Calu3 (cell line): ENCODE data around the gene NECTIN4. TPM values are rescaled to one million over a fixed set of nuclear protein-coding genes. Genes with fewer than 3 reads are reported as not detected.

Experiments used
- BruUV-seq: library from RNA; stranded (reverse); fragments of 400-500 nt; replicated peaks from 2 replicates; lab custom pipeline; 2021; lab: Mats Ljungman, UMichigan
- CTCF ChIA-PET: fragments of 300-600 bp; sonication (Branson Sonifier 250); formaldehyde crosslinking; loops from one replicate; lab custom pipeline; 2022; ENCODE audit warnings: antibody characterized with exemption; lab: Charles Lee
- DNase-seq: peaks from one replicate; pipeline ENCODE4 v3.0.0; 2022
- H3K27ac Mint-ChIP-seq: one replicate; pipeline ENCODE4 v1.8.0; 2022; ENCODE audit warnings: mixed read lengths; ENCODE audit not compliant: unreplicated experiment
- H3K27me3 Mint-ChIP-seq: one replicate; pipeline ENCODE4 v1.8.0; 2022; ENCODE audit warnings: mixed read lengths; ENCODE audit not compliant: unreplicated experiment
- H3K36me3 Mint-ChIP-seq: one replicate; pipeline ENCODE4 v1.8.0; 2022; ENCODE audit warnings: mild to moderate bottlenecking, moderate library complexity, mixed read lengths; ENCODE audit not compliant: insufficient read depth, unreplicated experiment
- H3K4me1 Mint-ChIP-seq: one replicate; pipeline ENCODE4 v1.8.0; 2022; ENCODE audit warnings: mild to moderate bottlenecking, low read depth, mixed read lengths; ENCODE audit not compliant: unreplicated experiment
- H3K4me3 Mint-ChIP-seq: one replicate; pipeline ENCODE4 v1.8.0; 2022; ENCODE audit warnings: mild to moderate bottlenecking, low read depth, moderate library complexity, mixed read lengths; ENCODE audit not compliant: unreplicated experiment
- H3K9me3 Mint-ChIP-seq: one replicate; pipeline ENCODE4 v1.8.0; 2022; ENCODE audit warnings: low read depth, mixed read lengths; ENCODE audit not compliant: unreplicated experiment
- intact Hi-C: fragments of 100-400 bp; cut with micrococcal nuclease; formaldehyde crosslinking; loops from one replicate; pipeline ENCODE4 v1.10.0; 2022; ENCODE audit not compliant: unreplicated experiment
- total RNA-seq: library from RNA; stranded (reverse); gene quantifications from 2 replicates; pipeline ENCODE4 v1.2.3, GENCODE V29; 2022
- TF ChIP-seq, protein P1 (sequence below): fragments of 200-600 bp; IDR thresholded peaks from one replicate; pipeline ENCODE4 v1.8.0; 2022; ENCODE audit warnings: antibody characterized with exemption; ENCODE audit not compliant: unreplicated experiment

Gene NECTIN4
- total RNA-seq, 1 experiment from 2014 or later = 24.9 TPM

- peaks cover 76% of the 10 kb centered on the region for H3K4me1 Mint-ChIP-seq
- no peak for DNase-seq
- H3K36me3 Mint-ChIP-seq = peaks cover 39% of the 10 kb centered on the region
- intact Hi-C loops = no loop called here
- H3K4me3 Mint-ChIP-seq = no peak overlapping the region
- CTCF ChIA-PET = no interaction called here
- TF ChIP-seq, protein P1, sequence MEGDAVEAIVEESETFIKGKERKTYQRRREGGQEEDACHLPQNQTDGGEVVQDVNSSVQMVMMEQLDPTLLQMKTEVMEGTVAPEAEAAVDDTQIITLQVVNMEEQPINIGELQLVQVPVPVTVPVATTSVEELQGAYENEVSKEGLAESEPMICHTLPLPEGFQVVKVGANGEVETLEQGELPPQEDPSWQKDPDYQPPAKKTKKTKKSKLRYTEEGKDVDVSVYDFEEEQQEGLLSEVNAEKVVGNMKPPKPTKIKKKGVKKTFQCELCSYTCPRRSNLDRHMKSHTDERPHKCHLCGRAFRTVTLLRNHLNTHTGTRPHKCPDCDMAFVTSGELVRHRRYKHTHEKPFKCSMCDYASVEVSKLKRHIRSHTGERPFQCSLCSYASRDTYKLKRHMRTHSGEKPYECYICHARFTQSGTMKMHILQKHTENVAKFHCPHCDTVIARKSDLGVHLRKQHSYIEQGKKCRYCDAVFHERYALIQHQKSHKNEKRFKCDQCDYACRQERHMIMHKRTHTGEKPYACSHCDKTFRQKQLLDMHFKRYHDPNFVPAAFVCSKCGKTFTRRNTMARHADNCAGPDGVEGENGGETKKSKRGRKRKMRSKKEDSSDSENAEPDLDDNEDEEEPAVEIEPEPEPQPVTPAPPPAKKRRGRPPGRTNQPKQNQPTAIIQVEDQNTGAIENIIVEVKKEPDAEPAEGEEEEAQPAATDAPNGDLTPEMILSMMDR = no peak
- H3K27ac Mint-ChIP-seq = no peak overlapping the region
- no peaks in the 10 kb centered on the region for H3K9me3 Mint-ChIP-seq
- H3K27me3 Mint-ChIP-seq = no peaks in the 10 kb centered on the region
- no TSS peak for BruUV-seq
These were observed 1.3 kb upstream of the NECTIN4 start for GRCh38 chr1:161090617-161091016.

DNA sequence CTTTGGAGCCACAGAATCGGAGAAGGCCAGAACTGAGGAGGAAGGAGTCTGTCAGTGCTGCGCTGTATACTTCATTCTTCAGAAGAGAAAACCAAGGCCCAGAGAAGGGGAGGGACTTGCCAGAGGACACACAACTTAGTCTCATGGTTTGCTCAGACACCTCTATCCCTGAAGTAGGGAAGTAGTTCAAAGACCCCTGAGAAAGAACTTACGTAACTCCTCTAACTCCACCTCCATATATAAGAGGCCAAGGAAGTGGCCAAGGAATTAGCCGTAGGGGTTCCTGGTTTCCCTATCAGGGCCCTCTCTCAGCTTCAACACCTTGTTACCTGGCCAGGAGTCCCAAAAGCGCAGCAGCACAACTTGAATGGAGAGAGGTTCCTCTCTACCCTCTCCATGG, 580 bp upstream of the NECTIN4 start:
- Mint-ChIP-seq H3K4me1 (peaks cover 82% of the 10 kb centered on the region), H3K27me3 (no peaks in the 10 kb centered on the region), H3K36me3 (peaks cover 46% of the 10 kb centered on the region), H3K27ac (peak overlapping the region; percentile 71), H3K4me3 (no peak overlapping the region), H3K9me3 (no peaks in the 10 kb centered on the region)
- BruUV-seq = TSS peak; percentile 31
- intact Hi-C loops = no loop called here
- DNase-seq = no peak
- TF ChIP-seq, protein P1 = no peak
- CTCF ChIA-PET = interaction anchor here (1.3 to 2.1 kb wide), 4 partner anchors 8 to 69 kb away, joined by 4 to 17 read pairs (median 8); partner anchors contain the start of genes F11R and KLHDC9

DNA sequence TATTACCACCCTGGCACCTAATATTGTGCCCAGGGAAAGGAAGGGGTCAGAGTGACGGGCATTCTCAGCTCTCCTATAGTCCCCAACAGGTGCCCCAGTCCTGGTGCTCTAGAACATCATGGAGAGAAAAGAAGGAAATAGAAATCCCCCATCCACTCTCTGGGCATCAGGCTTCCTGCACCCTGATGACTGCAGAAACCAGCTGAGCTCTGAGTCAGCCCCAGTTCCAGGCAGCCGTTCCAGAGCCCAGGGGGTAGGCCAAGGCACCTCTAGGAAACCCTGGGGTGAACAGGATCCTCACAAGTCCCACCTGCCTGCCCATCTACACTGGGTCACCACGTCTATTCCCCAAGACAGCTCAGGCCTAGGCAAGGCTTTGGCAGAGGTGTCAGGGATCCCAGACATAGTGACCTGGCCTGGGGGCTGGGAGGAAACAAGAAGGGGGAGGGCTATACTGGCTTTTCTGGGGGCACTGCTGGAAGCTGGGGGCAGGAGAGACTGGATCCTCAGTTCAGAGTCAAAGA, 709 bp downstream of the NECTIN4 start:
- TF ChIP-seq, protein P1 = no peak
- BruUV-seq = no TSS peak
- no peaks in the 10 kb centered on the region for H3K9me3 Mint-ChIP-seq
- CTCF ChIA-PET = interaction anchor here (0.6 to 2.1 kb wide), 9 partner anchors 8 to 137 kb away, joined by 3 to 17 read pairs (median 4); partner anchors contain the start of genes F11R, KLHDC9, NIT1 and PFDN2
- peak overlapping the region; percentile 77 for H3K4me3 Mint-ChIP-seq
- H3K36me3 Mint-ChIP-seq = peaks cover 57% of the 10 kb centered on the region
- peak overlapping the region; percentile 71 for H3K27ac Mint-ChIP-seq
- no peaks in the 10 kb centered on the region for H3K27me3 Mint-ChIP-seq
- H3K4me1 Mint-ChIP-seq = peaks cover 95% of the 10 kb centered on the region
- peak; percentile 62 for DNase-seq
- intact Hi-C loops = no loop called here

DNA sequence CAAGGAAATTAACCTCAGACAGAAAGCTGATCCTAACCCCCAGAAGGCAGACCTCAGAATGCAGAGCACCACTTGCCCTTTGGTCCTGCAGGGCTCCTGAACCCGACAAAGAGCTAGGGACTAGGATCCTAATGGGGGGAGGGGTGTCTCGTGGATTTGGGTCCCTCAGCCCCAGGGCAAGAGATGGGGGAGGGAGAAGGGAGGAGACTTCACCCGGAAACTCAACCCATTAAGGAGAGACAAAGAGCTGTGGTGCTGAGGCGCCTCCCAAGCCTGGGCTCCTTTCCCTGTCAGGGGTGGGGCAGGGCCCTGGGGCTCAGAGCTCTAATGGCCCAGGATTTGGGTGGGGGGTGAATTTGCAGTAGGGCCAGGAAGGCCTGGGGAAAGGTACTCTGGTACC, 2.9 kb downstream of the NECTIN4 start:
- BruUV-seq = no TSS peak
- peaks cover 75% of the 10 kb centered on the region for H3K36me3 Mint-ChIP-seq
- H3K27ac Mint-ChIP-seq = peak overlapping the region; percentile 25
- H3K9me3 Mint-ChIP-seq = no peaks in the 10 kb centered on the region
- H3K4me3 Mint-ChIP-seq = peak overlapping the region; percentile 77
- H3K27me3 Mint-ChIP-seq = no peaks in the 10 kb centered on the region
- intact Hi-C loops = no loop called here
- CTCF ChIA-PET = interaction anchor here (2.2 kb wide), 1 partner anchor 11 kb away, joined by 10 read pairs; no protein-coding TSS in a partner anchor
- TF ChIP-seq, protein P1 = no peak
- H3K4me1 Mint-ChIP-seq = peaks cover 97% of the 10 kb centered on the region
- peak; percentile 21 for DNase-seq
